Hematopoietic multipotent progenitor cell treated with erythropoietin and hydrocortisone succinate and interleukin-3 and kit ligand, for 8 days (in vitro differentiated cells): ENCODE measurements around the gene PDZD4.

Experiments
- DNase-seq: peaks from one replicate; pipeline ENCODE4 v3.0.0-alpha.2; 2015

PDZD4 gene

GRCh38 chrX:153782313-153782712 is 48.0 kb downstream of the PDZD4 start:
- DNase-seq = no peak

GRCh38 chrX:153781428-153782047 is 48.8 kb downstream of the PDZD4 start:
- no peak for DNase-seq

- no peak for DNase-seq
Observed at GRCh38 chrX:153780678-153781427, 49.5 kb downstream of the PDZD4 start, which contains the start of gene SRPK3. TSS of gene SRPK3 (plus strand) at chrX:153781041. CDS start at chrX:153781087, 46 bp downstream.

- no peak for DNase-seq
Observed at GRCh38 chrX:153779891-153780677, 50.3 kb downstream of the PDZD4 start.

- no peak for DNase-seq
Observed at GRCh38 chrX:153778684-153779101, 51.7 kb downstream of the PDZD4 start.

- no peak for DNase-seq
Observed at GRCh38 chrX:153778181-153778580, 52.2 kb downstream of the PDZD4 start.

- DNase-seq = no peak
Observed at GRCh38 chrX:153777261-153778090, 52.9 kb downstream of the PDZD4 start.

- DNase-seq = no peak
Observed at GRCh38 chrX:153776611-153777045, 53.7 kb downstream of the PDZD4 start.

- no peak for DNase-seq
Observed at GRCh38 chrX:153776120-153776599, 54.2 kb downstream of the PDZD4 start.

GRCh38 chrX:153775293-153776119 is 54.8 kb downstream of the PDZD4 start:
- DNase-seq = no peak

GRCh38 chrX:153774576-153775292 is 55.6 kb downstream of the PDZD4 start:
- no peak for DNase-seq

- no peak for DNase-seq
Observed at GRCh38 chrX:153773741-153774575, 56.4 kb downstream of the PDZD4 start.

- no peak for DNase-seq
Observed at GRCh38 chrX:153773218-153773611, 57.1 kb downstream of the PDZD4 start.

- no peak for DNase-seq
Observed at GRCh38 chrX:153772316-153773217, 57.8 kb downstream of the PDZD4 start.

- no peak for DNase-seq
Observed at GRCh38 chrX:153771415-153772315, 58.7 kb downstream of the PDZD4 start.

- no peak for DNase-seq
Observed at GRCh38 chrX:153770601-153771414, 59.5 kb downstream of the PDZD4 start.
